HEK293 (cell line): ENCODE results near the gene COL18A1.

Experiments used
- CTCF ChIA-PET: fragments of 350-600 bp; formaldehyde crosslinking; extraction: SDS; loops from one replicate; lab custom pipeline; 2021; ENCODE audit warnings: antibody characterized with exemption; lab: Yijun Ruan, JAX
- POLR2A ChIA-PET: fragments of 300-600 bp; formaldehyde crosslinking; extraction: SDS; loops from one replicate; lab custom pipeline; 2020; ENCODE audit warnings: antibody characterized with exemption, inconsistent platforms; lab: Yijun Ruan, JAX
- H3K27ac ChIP-seq: fragments of 200-500 bp; sonication (Bioruptor generic); 2 replicates; pipeline ENCODE4 v1.5.1; 2014; ENCODE audit warnings: low read depth, low read length, control low read depth, inconsistent platforms; ENCODE audit errors: extremely low read depth
- H3K36me3 ChIP-seq, 2 experiments: fragments of 200-500 bp in 1 of 2; sonication (Bioruptor generic) in 1 of 2; 1 replicate in 1 of 2; 2 replicates in 1 of 2; pipeline ENCODE4 v1.5.1; 2014 to 2017; ENCODE audit warnings: inconsistent platforms in 2 of 2, low read length in 2 of 2; ENCODE audit not compliant: control insufficient read depth in 2 of 2, insufficient read depth in 1 of 2
- H3K4me1 ChIP-seq: fragments of 200-500 bp; sonication (Bioruptor generic); 2 replicates; pipeline ENCODE4 v1.5.1; 2014; ENCODE audit warnings: mild to moderate bottlenecking, low read length, inconsistent platforms; ENCODE audit not compliant: control insufficient read depth, insufficient read depth
- H3K4me3 ChIP-seq: 2 replicates; pipeline ENCODE4 v1.5.1; 2011; ENCODE audit warnings: low read depth, mild to moderate bottlenecking, control low read depth, low read length, moderate library complexity
- H3K9me3 ChIP-seq: fragments of 200-500 bp; sonication (Bioruptor generic); 2 replicates; pipeline ENCODE4 v1.5.1; 2014; ENCODE audit warnings: low read depth, low read length, inconsistent platforms; ENCODE audit not compliant: control insufficient read depth, insufficient read depth
- EGR2 ChIP-seq: fragments of 450-650 bp; formaldehyde crosslinking; IDR thresholded peaks from 2 replicates; pipeline ENCODE4 v1.5.1; 2016; ENCODE audit warnings: low read depth, missing biosample characterization, missing genetic modification characterization
- GLIS1 ChIP-seq: fragments of 450-650 bp; formaldehyde crosslinking; IDR thresholded peaks from 2 replicates; pipeline ENCODE4 v1.5.1; 2016; ENCODE audit warnings: missing biosample characterization, missing genetic modification characterization
- MYNN ChIP-seq: fragments of 450-650 bp; formaldehyde crosslinking; IDR thresholded peaks from 2 replicates; pipeline ENCODE4 v1.5.1; 2016; ENCODE audit warnings: missing biosample characterization, missing genetic modification characterization, borderline replicate concordance
- ZBTB26 ChIP-seq: fragments of 450-650 bp; formaldehyde crosslinking; optimal IDR thresholded peaks from 2 replicates; pipeline ENCODE3; 2016; ENCODE audit warnings: missing biosample characterization, mild to moderate bottlenecking, missing genetic modification characterization
- ZBTB8A ChIP-seq: fragments of 450-650 bp; formaldehyde crosslinking; IDR thresholded peaks from 2 replicates; pipeline ENCODE4 v1.5.1; 2016; ENCODE audit warnings: missing biosample characterization, missing genetic modification characterization
- ZIC2 ChIP-seq: fragments of 450-650 bp; formaldehyde crosslinking; IDR thresholded peaks from 2 replicates; pipeline ENCODE4 v1.5.1; 2016; ENCODE audit warnings: missing biosample characterization, missing genetic modification characterization
- ZNF138 ChIP-seq: fragments of 450-650 bp; formaldehyde crosslinking; IDR thresholded peaks from 2 replicates; pipeline ENCODE4 v1.5.1; 2016; ENCODE audit warnings: missing biosample characterization, missing genetic modification characterization, borderline replicate concordance
- ZNF148 ChIP-seq: fragments of 450-650 bp; formaldehyde crosslinking; IDR thresholded peaks from 2 replicates; pipeline ENCODE4 v1.5.0; 2017; ENCODE audit warnings: missing biosample characterization, missing genetic modification characterization, borderline replicate concordance
- ZNF155 ChIP-seq: fragments of 450-650 bp; formaldehyde crosslinking; IDR thresholded peaks from 2 replicates; pipeline ENCODE4 v1.5.1; 2016; ENCODE audit warnings: missing biosample characterization, missing genetic modification characterization
- ZNF341 ChIP-seq: fragments of 450-650 bp; formaldehyde crosslinking; IDR thresholded peaks from 2 replicates; pipeline ENCODE4; 2016; ENCODE audit warnings: low read depth, missing biosample characterization, missing genetic modification characterization
- ZNF555 ChIP-seq: fragments of 450-650 bp; formaldehyde crosslinking; conservative IDR thresholded peaks from 2 replicates; pipeline ENCODE4 v1.5.1; 2017; ENCODE audit warnings: missing biosample characterization, mild to moderate bottlenecking, missing genetic modification characterization, inconsistent platforms
- ZNF585B ChIP-seq: fragments of 450-650 bp; formaldehyde crosslinking; IDR thresholded peaks from 2 replicates; pipeline ENCODE4 v1.5.1; 2016; ENCODE audit warnings: missing biosample characterization, missing genetic modification characterization
- ZNF610 ChIP-seq: fragments of 450-650 bp; formaldehyde crosslinking; IDR thresholded peaks from 2 replicates; pipeline ENCODE4 v1.5.1; 2016; ENCODE audit warnings: missing biosample characterization, missing genetic modification characterization, borderline replicate concordance
- ZNF747 ChIP-seq: fragments of 450-650 bp; formaldehyde crosslinking; IDR thresholded peaks from 2 replicates; pipeline ENCODE4 v1.5.1; 2016; ENCODE audit warnings: missing biosample characterization, missing genetic modification characterization
- ZSCAN30 ChIP-seq: fragments of 450-650 bp; IDR thresholded peaks from 2 replicates; pipeline ENCODE4 v1.5.1; 2018; ENCODE audit warnings: missing biosample characterization, mild to moderate bottlenecking, missing genetic modification characterization, moderate library complexity

Gene COL18A1

GRCh38 chr21:45551783-45552695 is 147.1 kb downstream of the COL18A1 start:
- POLR2A ChIA-PET = no interaction called here
- no peak overlapping the region for H3K4me3 ChIP-seq
- H3K27ac ChIP-seq = no peak overlapping the region
- no peaks in the 10 kb centered on the region for H3K9me3 ChIP-seq
- no peak for TF ChIP-seq ZNF610 (tag by site-specific recombination)
- peak; percentile 22; the same call in 1 of the 2 replicates for TF ChIP-seq ZIC2 (tag by site-specific recombination)
- TF ChIP-seq ZNF555 (tag by site-specific recombination) = no peak
- no peak for TF ChIP-seq EGR2 (tag by site-specific recombination)
- 0 out of 2 replicates have a peak, but pooled peaks have one; percentile 29 for TF ChIP-seq ZBTB8A
- TF ChIP-seq ZNF138 (tag by site-specific recombination) = no peak
- no peak for TF ChIP-seq ZNF585B (tag by site-specific recombination)
- TF ChIP-seq GLIS1 (tag by site-specific recombination) = peak; percentile 22; the same call in 1 of the 2 replicates
- TF ChIP-seq MYNN (tag by site-specific recombination) = no peak
- no peak for TF ChIP-seq ZNF148
- peaks cover 6% of the 10 kb centered on the region; the same call in 1 of the 2 replicates for H3K4me1 ChIP-seq
- H3K36me3 ChIP-seq = no peaks in the 10 kb centered on the region
- CTCF ChIA-PET = interaction anchor here (0.7 kb wide), 1 partner anchor 342 kb away, joined by 3 read pairs; no protein-coding TSS in a partner anchor

GRCh38 chr21:45552696-45553391 is 147.9 kb downstream of the COL18A1 start:
- TF ChIP-seq ZNF155 (tag by site-specific recombination) (no peak), ZSCAN30 (tag by site-specific recombination) (no peak), ZNF341 (tag by site-specific recombination) (peak; percentile 79), ZNF747 (tag by site-specific recombination) (no peak), ZBTB8A (peak; percentile 4; the same call in 1 of the 2 replicates), ZBTB26 (tag by site-specific recombination) (no peak)
- TF ChIP-seq, all 188 proteins: peak for 2
- Histone ChIP-seq H3K9me3 (no peaks in the 10 kb centered on the region), H3K4me1 (peaks cover 6% of the 10 kb centered on the region; the same call in 1 of the 2 replicates), H3K4me3 (no peak overlapping the region), H3K36me3 (no peaks in the 10 kb centered on the region), H3K27ac (no peak overlapping the region)
- POLR2A ChIA-PET = no interaction called here
- CTCF ChIA-PET = interaction anchor here (0.7 to 0.9 kb wide), 2 partner anchors 93 to 343 kb away, joined by 3 read pairs; no protein-coding TSS in a partner anchor
